Measurements from ENCODE around the gene SEMA4D.

DNA sequence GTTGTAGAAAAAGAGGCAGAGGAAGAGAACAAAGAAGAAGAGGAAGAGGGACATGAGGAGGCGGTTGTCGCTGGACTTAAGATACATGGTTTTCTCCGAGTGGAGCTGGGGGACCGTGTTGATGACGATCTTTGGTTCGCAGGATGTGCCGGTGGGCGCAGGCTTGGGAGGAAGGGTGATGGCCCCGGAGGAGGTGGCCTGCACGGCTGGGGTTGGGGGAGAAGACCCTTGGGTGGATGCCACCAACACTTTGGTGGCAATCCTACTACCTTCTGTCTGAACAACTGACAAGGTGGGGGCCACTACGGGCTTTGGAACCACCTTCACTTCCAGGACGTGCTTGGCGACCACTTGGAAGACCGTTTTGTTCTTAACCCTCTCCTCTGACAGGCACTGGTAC lies 118.9 kb downstream of the SEMA4D start:
- no peak for TF ChIP-seq TAF1 (IDR thresholded peaks at IDR 0.05; ENCODE audit: borderline replicate concordance, low read depth, low read length)
- no peak for TF ChIP-seq POLR2AphosphoS5 (IDR thresholded peaks at IDR 0.05; ENCODE audit: low read depth, low read length)

All from GM12892 (cell line).